ENCODE measurements around the gene CIB4. TPM values are rescaled to one million over a fixed set of nuclear protein-coding genes. Genes with fewer than 3 reads are reported as not detected.

Gene CIB4
- total and polyA plus RNA-seq, 2 of the 4 experiments (the other 2 are of a cell fraction) = not detected

- no peaks in the 10 kb centered on the region for H4K20me1 ChIP-seq (ENCODE audit: insufficient read depth, low read length)
- H2BK15ac ChIP-seq (ENCODE audit: low read depth, low read length) = no peak overlapping the region
- H2AFZ ChIP-seq (replicated peaks; ENCODE audit: low read length, poor library complexity) = no peak overlapping the region
- H3K4ac ChIP-seq (ENCODE audit: low read depth, low read length) = no peak overlapping the region
- no peak for ATAC-seq (ENCODE audit: low read depth)
- no peak overlapping the region for H3K4me3 ChIP-seq (ENCODE audit: insufficient read depth, low read depth, low read length)
- TF ChIP-seq, protein P1, sequence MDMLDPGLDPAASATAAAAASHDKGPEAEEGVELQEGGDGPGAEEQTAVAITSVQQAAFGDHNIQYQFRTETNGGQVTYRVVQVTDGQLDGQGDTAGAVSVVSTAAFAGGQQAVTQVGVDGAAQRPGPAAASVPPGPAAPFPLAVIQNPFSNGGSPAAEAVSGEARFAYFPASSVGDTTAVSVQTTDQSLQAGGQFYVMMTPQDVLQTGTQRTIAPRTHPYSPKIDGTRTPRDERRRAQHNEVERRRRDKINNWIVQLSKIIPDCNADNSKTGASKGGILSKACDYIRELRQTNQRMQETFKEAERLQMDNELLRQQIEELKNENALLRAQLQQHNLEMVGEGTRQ (IDR thresholded peaks at IDR 0.05; ENCODE audit: low read depth, low read length) = no peak
- TF ChIP-seq POLR2A (IDR thresholded peaks at IDR 0.05; ENCODE audit: low read depth, low read length) (no peak), MAFK (IDR thresholded peaks at IDR 0.05; ENCODE audit: low read depth, low read length) (no peak), RFX5 (IDR thresholded peaks at IDR 0.05; ENCODE audit: low read depth, low read length) (no peak), ELK1 (IDR thresholded peaks at IDR 0.05; ENCODE audit: borderline replicate concordance, low read depth, low read length) (no peak), MAZ (IDR thresholded peaks at IDR 0.05; ENCODE audit: borderline replicate concordance, low read depth, low read length) (no peak), RAD21 (IDR thresholded peaks at IDR 0.05; ENCODE audit: low read length) (no peak), CTCF (conservative IDR thresholded peaks at IDR 0.05; ENCODE audit: low read depth, low read length) (no peak), BHLHE40 (IDR thresholded peaks at IDR 0.05; ENCODE audit: low read depth, low read length) (no peak)
- in situ Hi-C loops (cut with MboI; ENCODE audit: low sequenced_read_pairs) = no loop called here
- no peak overlapping the region for H3K4me2 ChIP-seq (ENCODE audit: low read depth, low read length)
- H3K23ac ChIP-seq (ENCODE audit: low read depth, low read length) = no peak overlapping the region
- H2AK9ac ChIP-seq (replicated peaks; ENCODE audit: low read depth, low read length, poor library complexity) = no peak overlapping the region
- H2AK5ac ChIP-seq (ENCODE audit: low read depth, low read length) = no peak overlapping the region
- no peak overlapping the region for H3K14ac ChIP-seq (replicated peaks; ENCODE audit: low read depth, low read length)
- no peak overlapping the region for H4K91ac ChIP-seq (ENCODE audit: insufficient read depth, low read depth, low read length)
- POLR2A ChIA-PET (ENCODE audit: unreplicated experiment) = no interaction called here
- H4K8ac ChIP-seq (ENCODE audit: low read depth in 2 of 2, low read length in 2 of 2) = no peak overlapping the region
- no peak overlapping the region for H4K5ac ChIP-seq (ENCODE audit: low read depth, low read length)
- dilution Hi-C loops (cut with HindIII; ENCODE audit: low sequenced_read_pairs, unreplicated experiment) = no loop called here
- H3K4me1 ChIP-seq (ENCODE audit: control insufficient read depth, insufficient read depth, low read length) = peaks cover 5% of the 10 kb centered on the region
- CTCF ChIA-PET = no interaction called here
- no peak overlapping the region for H3K56ac ChIP-seq (ENCODE audit: extremely low read depth, insufficient read depth, low read length)
- H2BK20ac ChIP-seq (ENCODE audit: low read depth, low read length) = no peak overlapping the region
- no peak overlapping the region for H3K27ac ChIP-seq (ENCODE audit: insufficient read depth, low read length)
- DNase-seq = no peak
- intact Hi-C loops (cut with micrococcal nuclease) = no loop called here
- no peak overlapping the region for H3K18ac ChIP-seq (ENCODE audit: low read depth, low read length)
- no peaks in the 10 kb centered on the region for H3K79me1 ChIP-seq (ENCODE audit: low read depth in 1 of 2, low read length in 2 of 2)
- H3K9me3 ChIP-seq (ENCODE audit: control insufficient read depth, insufficient read depth, low read length) = peaks cover 6% of the 10 kb centered on the region; the same call in 1 of the 2 replicates
- H3K27me3 ChIP-seq (ENCODE audit: control insufficient read depth, insufficient read depth, low read length) = peaks cover 61% of the 10 kb centered on the region
- WGBS, 2 experiments (ENCODE audit: extremely low coverage in 2 of 2, insufficient read length in 1 of 2) = 73% methylated on average over 7 of the region's 8 CpGs; no CpG with 5 or more reads in 1 of the 2 experiments
- no peak overlapping the region for H3K9ac ChIP-seq (ENCODE audit: low read depth, low read length)
- no peaks in the 10 kb centered on the region for H3K36me3 ChIP-seq (ENCODE audit: control insufficient read depth, insufficient read depth, low read length)
- H2BK120ac ChIP-seq (ENCODE audit: low read depth, low read length) = no peak overlapping the region
- H2BK5ac ChIP-seq (ENCODE audit: low read depth, low read length, poor library complexity, severe bottlenecking) = no peak overlapping the region
- BruUV-seq (replicated peaks) = no TSS peak
- no peaks in the 10 kb centered on the region for H3K9me1 ChIP-seq (ENCODE audit: insufficient read depth, low read length)
Observed at GRCh38 chr2:26619521-26619951, 21.6 kb downstream of the CIB4 start.

Measured in IMR-90 (cell line).